Islet of Langerhans (tissue), 1 donor: ENCODE results near the gene CDK2.

Experiments
- FAIRE-seq: peaks from one replicate; lab custom pipeline; 2011; peaks lifted over from hg19 to GRCh38; lab: Jason Lieb, UNC

The CDK2 gene

DNA sequence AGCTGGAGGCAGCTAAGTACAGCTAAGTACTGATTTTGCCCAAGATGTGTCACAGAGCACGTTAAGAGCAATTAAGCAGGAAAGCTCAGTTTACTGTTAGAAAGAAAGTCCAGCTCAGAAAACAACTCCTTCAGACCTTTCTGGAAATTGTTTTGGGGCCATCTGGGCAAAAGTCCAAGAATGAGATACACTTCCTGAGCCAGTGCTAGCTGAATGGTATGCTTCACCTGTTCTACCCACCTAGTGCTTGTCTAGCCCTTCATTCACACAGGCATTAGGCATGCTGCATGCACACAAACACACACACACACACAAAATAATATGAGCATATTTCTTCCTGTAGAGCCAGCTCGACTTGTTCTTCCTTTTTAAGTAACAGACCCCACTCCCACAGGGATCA, 47.6 kb downstream of the CDK2 start:
- no peak for FAIRE-seq

DNA sequence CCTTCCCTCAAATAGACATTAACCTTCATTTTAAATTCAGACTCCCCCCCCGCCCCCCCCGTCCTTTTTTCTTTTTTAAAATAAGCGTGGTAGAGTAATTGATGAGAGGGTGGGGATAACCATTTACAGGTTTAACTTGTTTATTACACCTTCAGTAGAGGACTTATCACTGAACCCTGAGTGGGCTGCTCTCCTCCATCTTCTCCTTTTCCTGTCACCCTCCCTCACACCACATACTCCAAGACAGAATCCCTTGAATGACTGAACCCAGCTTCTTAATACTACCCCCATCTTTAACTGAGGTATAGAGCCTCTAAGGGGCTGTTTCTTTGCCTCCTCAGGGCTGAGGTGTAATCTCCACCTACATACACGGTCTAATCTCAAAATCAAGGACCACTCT, 50.6 kb downstream of the CDK2 start:
- no peak for FAIRE-seq

- FAIRE-seq, result no peak
Measured at GRCh38 chr12:56018356-56018755, 51.7 kb downstream of the CDK2 start.

DNA sequence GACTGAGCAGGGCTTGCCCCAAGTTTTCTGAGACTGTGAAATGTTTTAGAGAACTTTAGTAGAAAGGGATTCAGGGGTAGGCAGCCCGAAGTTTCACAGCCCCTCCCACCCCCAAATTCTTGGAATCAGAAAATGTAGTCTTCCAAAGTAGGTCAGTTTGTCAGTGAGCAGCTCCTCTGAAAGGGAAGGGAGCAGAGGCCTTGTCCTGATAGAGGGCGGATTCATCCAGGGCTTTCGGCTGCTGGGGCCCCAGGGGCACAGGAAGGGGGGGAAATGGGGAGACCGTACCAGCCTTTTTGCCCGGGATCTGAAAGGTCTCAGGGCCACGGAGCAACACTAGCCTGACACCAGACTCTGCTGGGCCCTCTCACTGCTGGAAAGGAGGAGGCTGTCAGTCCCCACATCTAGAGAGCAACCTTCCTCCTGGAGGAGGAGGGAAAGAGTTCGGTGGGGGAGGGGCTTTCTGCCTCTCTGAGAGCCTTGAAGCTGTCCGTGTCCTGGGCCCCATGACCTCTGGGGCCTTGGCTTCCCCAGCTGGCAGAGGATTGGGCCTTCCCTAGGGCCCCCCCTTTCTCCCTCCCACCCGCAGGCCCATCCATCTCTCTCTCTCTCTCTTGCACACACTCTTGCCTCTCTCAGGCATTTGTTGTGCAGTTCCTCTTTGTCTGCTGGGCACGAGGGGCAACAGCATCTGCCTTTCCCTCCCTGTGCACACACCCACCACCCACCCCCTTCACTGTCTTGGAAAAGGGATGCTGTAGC, 54.0 kb downstream of the CDK2 start, which contains the start of gene IKZF4:
IKZF4 (plus strand) TSS at position 621 of the 762 bp plus-strand sequence. CDS start 451 bp downstream, outside the sequence.
- FAIRE-seq, result no peak

DNA sequence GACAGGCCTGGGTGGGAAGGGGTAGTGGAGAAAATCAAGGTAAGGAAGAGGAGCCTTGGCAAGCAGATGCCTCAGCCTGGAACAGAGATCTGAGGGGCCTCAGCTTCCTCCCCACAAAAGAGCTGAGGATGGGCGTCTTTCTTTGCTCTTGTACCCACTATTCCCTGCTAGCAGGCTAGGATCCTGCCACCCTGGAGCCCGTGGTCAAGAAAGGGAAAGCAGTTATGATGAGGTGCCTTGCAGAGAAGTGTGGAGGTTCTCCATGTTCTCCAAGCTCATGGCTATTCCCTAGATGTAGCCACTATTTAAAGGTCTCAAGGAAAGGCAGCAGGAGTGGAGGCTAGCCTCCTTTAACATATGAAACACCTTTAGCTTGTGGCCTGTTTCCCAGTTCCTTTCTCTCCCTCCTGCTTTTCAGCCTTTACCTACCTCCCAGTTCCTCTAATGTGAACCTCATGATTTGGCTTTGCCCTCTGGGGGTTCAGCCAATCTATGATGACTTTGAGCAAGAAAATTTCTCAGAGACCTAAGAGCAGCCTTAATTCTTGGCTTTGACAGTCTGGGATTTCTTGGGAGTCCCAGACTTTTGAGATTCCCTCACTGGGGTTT, 55.4 kb downstream of the CDK2 start:
- no peak for FAIRE-seq
